GM12878 (cell line): Measurements from ENCODE around the gene LRSAM1. TPM values are rescaled to one million over a fixed set of nuclear protein-coding genes. Genes with fewer than 3 reads are reported as not detected.

ENCODE experiments used
- ATAC-seq: fragments of 200-7000 bp; cut with Tn5 transposase; 3 replicates; pipeline ENCODE4 v1.9.1; 2020; ENCODE audit warnings: mild to moderate bottlenecking, moderate library complexity
- BruUV-seq: library from RNA; stranded (reverse); fragments of 400-500 nt; replicated peaks from 2 replicates; lab custom pipeline; 2021; lab: Mats Ljungman, UMichigan
- CTCF ChIA-PET: fragments of 300-600 bp; sonication (Branson Sonifier 250); formaldehyde crosslinking; extraction: SDS; loops from one replicate; lab custom pipeline; 2021; ENCODE audit warnings: inconsistent platforms; lab: Yijun Ruan, JAX
- POLR2A ChIA-PET: fragments of 350-600 bp; formaldehyde crosslinking; extraction: SDS; loops from one replicate; lab custom pipeline; 2021; ENCODE audit warnings: inconsistent platforms; lab: Charles Lee
- RAD21 ChIA-PET: fragments of 300-600 bp; sonication (Branson Sonifier 250); formaldehyde crosslinking; loops from one replicate; lab custom pipeline; 2023; ENCODE audit warnings: antibody characterized with exemption; ENCODE audit not compliant: unreplicated experiment; lab: Charles Lee
- SMC1A ChIA-PET: fragments of 300-600 bp; sonication (Branson Sonifier 250); formaldehyde crosslinking; loops from one replicate; lab custom pipeline; 2023; ENCODE audit not compliant: unreplicated experiment, uncharacterized antibody; lab: Charles Lee
- DNase-seq: peaks from one replicate; pipeline ENCODE4 v3.0.0-alpha.2; 2011; ENCODE audit warnings: low read depth, low spot score
- FAIRE-seq: peaks from 3 replicates; lab custom pipeline; 2011; peaks lifted over from hg19 to GRCh38; lab: Jason Lieb, UNC
- H2AFZ ChIP-seq: 2 replicates; pipeline ENCODE4 v1.6.0; 2011; ENCODE audit warnings: low read depth, low read length, control low read depth; ENCODE audit not compliant: control insufficient read depth
- H3K27ac ChIP-seq: 2 replicates; pipeline ENCODE4 v1.5.1; 2011; ENCODE audit warnings: control low read depth; ENCODE audit not compliant: control insufficient read depth, insufficient read depth
- H3K27me3 ChIP-seq, 2 experiments: replicated peaks in 1 of 2; 2 replicates each; pipeline versions ENCODE4 v1.6.0 to v1.6.1; 2011; ENCODE audit warnings: low read length in 1 of 2; ENCODE audit not compliant: control insufficient read depth in 2 of 2, insufficient read depth in 2 of 2
- H3K36me3 ChIP-seq, 2 experiments: 2 replicates each; pipeline ENCODE4 v1.5.1; 2011; ENCODE audit warnings: low read length in 1 of 2; ENCODE audit not compliant: control insufficient read depth in 2 of 2, insufficient read depth in 2 of 2
- H3K4me1 ChIP-seq: 2 replicates; pipeline ENCODE4 v1.6.1; 2011; ENCODE audit warnings: mild to moderate bottlenecking, low read length, moderate library complexity, mixed read lengths; ENCODE audit not compliant: control insufficient read depth, insufficient read depth
- H3K4me2 ChIP-seq: 2 replicates; pipeline ENCODE4 v1.6.0; 2011; ENCODE audit warnings: control low read depth; ENCODE audit not compliant: control insufficient read depth, insufficient read depth
- H3K4me3 ChIP-seq: fragments of 200-600 bp; sonication (generic); 2 replicates; pipeline ENCODE4 v1.5.1; 2016
- H3K79me2 ChIP-seq: 2 replicates; pipeline ENCODE4 v1.6.0; 2011; ENCODE audit warnings: low read length; ENCODE audit not compliant: control insufficient read depth, insufficient read depth
- H3K9ac ChIP-seq: 2 replicates; pipeline ENCODE4 v1.8.0; 2011; ENCODE audit warnings: low read length, control low read depth, mixed read lengths; ENCODE audit not compliant: control insufficient read depth, insufficient read depth
- H3K9me3 ChIP-seq: replicated peaks from 3 replicates; pipeline ENCODE4 v1.5.1; 2011; ENCODE audit warnings: mild to moderate bottlenecking, low read length; ENCODE audit not compliant: control insufficient read depth, insufficient read depth
- H4K20me1 ChIP-seq: 2 replicates; pipeline ENCODE4 v1.6.0; 2011; ENCODE audit not compliant: control insufficient read depth, insufficient read depth
- IRF4 ChIP-seq: IDR thresholded peaks from 2 replicates; pipeline ENCODE4 v1.6.1; 2011; ENCODE audit warnings: low read depth, low read length
- WGBS: methylation state at CpG from one replicate; pipeline ENCODE4 v1.1.6; 2016; ENCODE audit warnings: low lambda C conversion rate; ENCODE audit not compliant: insufficient replicate concordance, insufficient coverage; ENCODE audit errors: missing lambda C conversion rate; 5-methylcytosine and 5-hydroxymethylcytosine counted together
- in situ Hi-C: fragments of 300-500 bp; cut with MboI; formaldehyde crosslinking; loops from 9 replicates; pipeline ENCODE4 v1.14.3; 2018; ENCODE audit warnings: mixed read lengths
- intact Hi-C: fragments of 100-400 bp; cut with micrococcal nuclease; formaldehyde crosslinking; loops from one replicate; pipeline ENCODE4 v1.14.2; 2022; ENCODE audit not compliant: unreplicated experiment
- polyA plus RNA-seq, 11 experiments: library from polyadenylated mRNA; depleted of rRNA in 4 of 11; unstranded in 6 of 11; stranded (reverse) in 5 of 11; fragments of >200 nt; fragmentation: Nextera tagmentation in 4 of 11; fragmentation: Illumina TruSeq in 1 of 11; extraction: Ambion mirVana in 4 of 11; extraction: Trizol in 1 of 11; gene quantifications; 1 replicate in 1 of 11; 2 replicates in 10 of 11; pipeline versions ENCODE4 v1.2.1 to v1.2.3, GENCODE V29; 2011 to 2016; ENCODE audit warnings: inconsistent platforms in 2 of 11, missing spikeins in 2 of 11, low read depth in 1 of 11
- total RNA-seq, 4 experiments: library from RNA; depleted of rRNA in 3 of 4; stranded (reverse); fragments of >200 nt in 3 of 4; fragmentation: Illumina TruSeq in 1 of 4; extraction: Trizol in 1 of 4; gene quantifications; 2 replicates each; pipeline versions ENCODE4 v1.2.1 to v1.2.3, GENCODE V29; 2013 to 2021
- TF ChIP-seq, protein P1 (sequence below): IDR thresholded peaks from 2 replicates; pipeline ENCODE4 v1.6.1; 2011; ENCODE audit warnings: borderline replicate concordance, low read depth, mild to moderate bottlenecking, moderate library complexity, low read length; ENCODE audit not compliant: insufficient read depth, poor library complexity, severe bottlenecking
- TF ChIP-seq, protein P2 (sequence below): fragments of 450-650 bp; formaldehyde crosslinking; IDR thresholded peaks from 2 replicates; pipeline ENCODE4 v1.4.0; 2020; ENCODE audit warnings: mild to moderate bottlenecking, moderate library complexity
- TF ChIP-seq, protein P3 (sequence below): IDR thresholded peaks from 2 replicates; pipeline ENCODE4 v1.6.1; 2012; ENCODE audit warnings: improper control_type of control experiment, low read depth, low read length; ENCODE audit not compliant: insufficient replicate concordance
- TF ChIP-seq, protein P4 (sequence below): fragments of 450-650 bp; IDR thresholded peaks from 2 replicates; pipeline ENCODE4 v1.6.1; 2016; ENCODE audit warnings: mild to moderate bottlenecking, moderate library complexity, borderline replicate concordance

LRSAM1 gene
- total and polyA plus RNA-seq, 10 of the 15 experiments (the other 5 are each of a cell fraction or from before 2014, with no cell fraction given) = 0.14 to 23.4 (median 11.7) TPM

DNA sequence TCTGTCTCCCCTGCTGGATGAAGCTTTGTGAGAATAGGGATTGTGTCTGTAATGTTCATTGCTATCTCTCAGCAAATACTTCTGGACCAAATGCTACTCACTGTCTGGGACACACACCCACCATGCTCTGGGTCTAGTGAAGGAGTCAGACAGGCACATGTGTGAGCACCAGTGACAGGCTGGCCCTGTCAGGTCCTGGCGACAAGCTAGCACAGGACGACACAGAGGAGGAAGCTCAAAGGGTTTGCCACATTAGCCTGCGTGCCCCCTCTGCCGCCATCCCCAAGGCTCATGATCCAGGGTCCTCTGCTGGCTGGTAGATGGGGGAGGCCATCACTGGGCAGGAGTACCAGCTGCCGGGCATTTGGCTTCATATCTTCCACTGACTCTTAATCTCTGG is 23.3 kb downstream of the LRSAM1 start (continued):
- TF ChIP-seq, protein P1, sequence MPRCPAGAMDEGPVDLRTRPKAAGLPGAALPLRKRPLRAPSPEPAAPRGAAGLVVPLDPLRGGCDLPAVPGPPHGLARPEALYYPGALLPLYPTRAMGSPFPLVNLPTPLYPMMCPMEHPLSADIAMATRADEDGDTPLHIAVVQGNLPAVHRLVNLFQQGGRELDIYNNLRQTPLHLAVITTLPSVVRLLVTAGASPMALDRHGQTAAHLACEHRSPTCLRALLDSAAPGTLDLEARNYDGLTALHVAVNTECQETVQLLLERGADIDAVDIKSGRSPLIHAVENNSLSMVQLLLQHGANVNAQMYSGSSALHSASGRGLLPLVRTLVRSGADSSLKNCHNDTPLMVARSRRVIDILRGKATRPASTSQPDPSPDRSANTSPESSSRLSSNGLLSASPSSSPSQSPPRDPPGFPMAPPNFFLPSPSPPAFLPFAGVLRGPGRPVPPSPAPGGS = no peak
- TF ChIP-seq, protein P2, sequence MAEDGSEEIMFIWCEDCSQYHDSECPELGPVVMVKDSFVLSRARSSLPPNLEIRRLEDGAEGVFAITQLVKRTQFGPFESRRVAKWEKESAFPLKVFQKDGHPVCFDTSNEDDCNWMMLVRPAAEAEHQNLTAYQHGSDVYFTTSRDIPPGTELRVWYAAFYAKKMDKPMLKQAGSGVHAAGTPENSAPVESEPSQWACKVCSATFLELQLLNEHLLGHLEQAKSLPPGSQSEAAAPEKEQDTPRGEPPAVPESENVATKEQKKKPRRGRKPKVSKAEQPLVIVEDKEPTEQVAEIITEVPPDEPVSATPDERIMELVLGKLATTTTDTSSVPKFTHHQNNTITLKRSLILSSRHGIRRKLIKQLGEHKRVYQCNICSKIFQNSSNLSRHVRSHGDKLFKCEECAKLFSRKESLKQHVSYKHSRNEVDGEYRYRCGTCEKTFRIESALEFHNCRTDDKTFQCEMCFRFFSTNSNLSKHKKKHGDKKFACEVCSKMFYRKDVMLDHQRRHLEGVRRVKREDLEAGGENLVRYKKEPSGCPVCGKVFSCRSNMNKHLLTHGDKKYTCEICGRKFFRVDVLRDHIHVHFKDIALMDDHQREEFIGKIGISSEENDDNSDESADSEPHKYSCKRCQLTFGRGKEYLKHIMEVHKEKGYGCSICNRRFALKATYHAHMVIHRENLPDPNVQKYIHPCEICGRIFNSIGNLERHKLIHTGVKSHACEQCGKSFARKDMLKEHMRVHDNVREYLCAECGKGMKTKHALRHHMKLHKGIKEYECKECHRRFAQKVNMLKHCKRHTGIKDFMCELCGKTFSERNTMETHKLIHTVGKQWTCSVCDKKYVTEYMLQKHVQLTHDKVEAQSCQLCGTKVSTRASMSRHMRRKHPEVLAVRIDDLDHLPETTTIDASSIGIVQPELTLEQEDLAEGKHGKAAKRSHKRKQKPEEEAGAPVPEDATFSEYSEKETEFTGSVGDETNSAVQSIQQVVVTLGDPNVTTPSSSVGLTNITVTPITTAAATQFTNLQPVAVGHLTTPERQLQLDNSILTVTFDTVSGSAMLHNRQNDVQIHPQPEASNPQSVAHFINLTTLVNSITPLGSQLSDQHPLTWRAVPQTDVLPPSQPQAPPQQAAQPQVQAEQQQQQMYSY (CRISPR knock-in tag) = no peak

DNA sequence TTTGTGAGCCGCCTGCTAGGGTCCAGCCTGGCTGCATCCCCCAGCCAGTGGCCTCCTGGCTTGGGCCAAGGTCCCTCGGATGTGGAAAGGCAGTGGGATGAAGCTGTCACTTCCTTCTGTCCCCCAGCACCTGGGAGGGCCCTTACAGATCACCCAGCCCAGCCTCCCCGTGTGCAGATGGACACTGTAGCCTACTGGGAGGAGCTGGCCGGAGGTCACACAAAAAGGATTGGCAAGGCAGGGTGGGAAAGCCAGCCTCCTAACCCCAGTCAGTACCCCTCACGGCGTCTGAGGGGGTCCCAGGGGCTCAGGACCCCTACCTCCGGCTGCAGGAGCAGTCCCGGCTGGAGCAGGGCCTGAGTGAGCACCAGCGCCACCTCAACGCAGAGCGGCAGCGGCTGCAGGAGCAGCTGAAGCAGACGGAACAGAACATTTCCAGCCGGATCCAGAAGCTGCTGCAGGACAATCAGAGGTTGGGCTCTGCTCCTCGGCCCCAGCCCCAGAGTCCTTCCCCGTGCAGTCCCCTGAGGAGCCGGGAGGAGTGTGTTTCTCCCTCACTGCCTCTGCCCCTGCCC is 28.3 kb downstream of the LRSAM1 start:
- ChIA-PET RAD21 (no interaction called here), SMC1A (no interaction called here), CTCF (no interaction called here), POLR2A (no interaction called here)
- no peaks in the 10 kb centered on the region for H3K4me1 ChIP-seq
- H3K27ac ChIP-seq = no peak overlapping the region
- no peak overlapping the region for H3K4me3 ChIP-seq
- 92% methylated on average over 17 of the region's 17 CpGs for WGBS
- H2AFZ ChIP-seq = no peak overlapping the region
- no peaks in the 10 kb centered on the region for H3K79me2 ChIP-seq
- no peaks in the 10 kb centered on the region for H3K27me3 ChIP-seq
- H4K20me1 ChIP-seq = no peaks in the 10 kb centered on the region
- DNase-seq (no peak), FAIRE-seq (no peak), ATAC-seq (no peak)
- no TSS peak for BruUV-seq
- in situ Hi-C loops (no loop called here), intact Hi-C loops (no loop called here)
- no peaks in the 10 kb centered on the region for H3K9me3 ChIP-seq
- no peak overlapping the region for H3K4me2 ChIP-seq
- H3K36me3 ChIP-seq = peaks cover 3 to 9% of the 10 kb centered on the region in 2 experiments
- no peak overlapping the region for H3K9ac ChIP-seq
- TF ChIP-seq, protein P3, sequence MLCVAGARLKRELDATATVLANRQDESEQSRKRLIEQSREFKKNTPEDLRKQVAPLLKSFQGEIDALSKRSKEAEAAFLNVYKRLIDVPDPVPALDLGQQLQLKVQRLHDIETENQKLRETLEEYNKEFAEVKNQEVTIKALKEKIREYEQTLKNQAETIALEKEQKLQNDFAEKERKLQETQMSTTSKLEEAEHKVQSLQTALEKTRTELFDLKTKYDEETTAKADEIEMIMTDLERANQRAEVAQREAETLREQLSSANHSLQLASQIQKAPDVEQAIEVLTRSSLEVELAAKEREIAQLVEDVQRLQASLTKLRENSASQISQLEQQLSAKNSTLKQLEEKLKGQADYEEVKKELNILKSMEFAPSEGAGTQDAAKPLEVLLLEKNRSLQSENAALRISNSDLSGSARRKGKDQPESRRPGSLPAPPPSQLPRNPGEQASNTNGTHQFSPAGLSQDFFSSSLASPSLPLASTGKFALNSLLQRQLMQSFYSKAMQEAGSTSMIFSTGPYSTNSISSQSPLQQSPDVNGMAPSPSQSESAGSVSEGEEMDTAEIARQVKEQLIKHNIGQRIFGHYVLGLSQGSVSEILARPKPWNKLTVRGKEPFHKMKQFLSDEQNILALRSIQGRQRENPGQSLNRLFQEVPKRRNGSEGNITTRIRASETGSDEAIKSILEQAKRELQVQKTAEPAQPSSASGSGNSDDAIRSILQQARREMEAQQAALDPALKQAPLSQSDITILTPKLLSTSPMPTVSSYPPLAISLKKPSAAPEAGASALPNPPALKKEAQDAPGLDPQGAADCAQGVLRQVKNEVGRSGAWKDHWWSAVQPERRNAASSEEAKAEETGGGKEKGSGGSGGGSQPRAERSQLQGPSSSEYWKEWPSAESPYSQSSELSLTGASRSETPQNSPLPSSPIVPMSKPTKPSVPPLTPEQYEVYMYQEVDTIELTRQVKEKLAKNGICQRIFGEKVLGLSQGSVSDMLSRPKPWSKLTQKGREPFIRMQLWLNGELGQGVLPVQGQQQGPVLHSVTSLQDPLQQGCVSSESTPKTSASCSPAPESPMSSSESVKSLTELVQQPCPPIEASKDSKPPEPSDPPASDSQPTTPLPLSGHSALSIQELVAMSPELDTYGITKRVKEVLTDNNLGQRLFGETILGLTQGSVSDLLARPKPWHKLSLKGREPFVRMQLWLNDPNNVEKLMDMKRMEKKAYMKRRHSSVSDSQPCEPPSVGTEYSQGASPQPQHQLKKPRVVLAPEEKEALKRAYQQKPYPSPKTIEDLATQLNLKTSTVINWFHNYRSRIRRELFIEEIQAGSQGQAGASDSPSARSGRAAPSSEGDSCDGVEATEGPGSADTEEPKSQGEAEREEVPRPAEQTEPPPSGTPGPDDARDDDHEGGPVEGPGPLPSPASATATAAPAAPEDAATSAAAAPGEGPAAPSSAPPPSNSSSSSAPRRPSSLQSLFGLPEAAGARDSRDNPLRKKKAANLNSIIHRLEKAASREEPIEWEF = no peak
- TF ChIP-seq IRF4 = no peak
- TF ChIP-seq, protein P4, sequence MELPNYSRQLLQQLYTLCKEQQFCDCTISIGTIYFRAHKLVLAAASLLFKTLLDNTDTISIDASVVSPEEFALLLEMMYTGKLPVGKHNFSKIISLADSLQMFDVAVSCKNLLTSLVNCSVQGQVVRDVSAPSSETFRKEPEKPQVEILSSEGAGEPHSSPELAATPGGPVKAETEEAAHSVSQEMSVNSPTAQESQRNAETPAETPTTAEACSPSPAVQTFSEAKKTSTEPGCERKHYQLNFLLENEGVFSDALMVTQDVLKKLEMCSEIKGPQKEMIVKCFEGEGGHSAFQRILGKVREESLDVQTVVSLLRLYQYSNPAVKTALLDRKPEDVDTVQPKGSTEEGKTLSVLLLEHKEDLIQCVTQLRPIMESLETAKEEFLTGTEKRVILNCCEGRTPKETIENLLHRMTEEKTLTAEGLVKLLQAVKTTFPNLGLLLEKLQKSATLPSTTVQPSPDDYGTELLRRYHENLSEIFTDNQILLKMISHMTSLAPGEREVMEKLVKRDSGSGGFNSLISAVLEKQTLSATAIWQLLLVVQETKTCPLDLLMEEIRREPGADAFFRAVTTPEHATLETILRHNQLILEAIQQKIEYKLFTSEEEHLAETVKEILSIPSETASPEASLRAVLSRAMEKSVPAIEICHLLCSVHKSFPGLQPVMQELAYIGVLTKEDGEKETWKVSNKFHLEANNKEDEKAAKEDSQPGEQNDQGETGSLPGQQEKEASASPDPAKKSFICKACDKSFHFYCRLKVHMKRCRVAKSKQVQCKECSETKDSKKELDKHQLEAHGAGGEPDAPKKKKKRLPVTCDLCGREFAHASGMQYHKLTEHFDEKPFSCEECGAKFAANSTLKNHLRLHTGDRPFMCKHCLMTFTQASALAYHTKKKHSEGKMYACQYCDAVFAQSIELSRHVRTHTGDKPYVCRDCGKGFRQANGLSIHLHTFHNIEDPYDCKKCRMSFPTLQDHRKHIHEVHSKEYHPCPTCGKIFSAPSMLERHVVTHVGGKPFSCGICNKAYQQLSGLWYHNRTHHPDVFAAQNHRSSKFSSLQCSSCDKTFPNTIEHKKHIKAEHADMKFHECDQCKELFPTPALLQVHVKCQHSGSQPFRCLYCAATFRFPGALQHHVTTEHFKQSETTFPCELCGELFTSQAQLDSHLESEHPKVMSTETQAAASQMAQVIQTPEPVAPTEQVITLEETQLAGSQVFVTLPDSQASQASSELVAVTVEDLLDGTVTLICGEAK = no peak
